Vagina (tissue), 2 donors: ENCODE measurements around the gene TMEM237.

Experiments used
- CTCF ChIP-seq, 3 experiments: fragments of 450-650 bp in 2 of 3; fragments of 200-600 bp in 1 of 3; sonication (generic) in 1 of 3; IDR thresholded peaks; one replicate each; pipeline ENCODE4 v1.5.1; 2017 to 2019; ENCODE audit warnings: antibody characterized with exemption in 3 of 3, mild to moderate bottlenecking in 2 of 3, moderate library complexity in 2 of 3
- POLR2A ChIP-seq, 2 donors: fragments of 450-650 bp; IDR thresholded peaks; one replicate each; pipeline ENCODE4 v1.6.1; 2017; ENCODE audit warnings: antibody characterized with exemption in 2 of 2, mild to moderate bottlenecking in 2 of 2, moderate library complexity in 2 of 2
- POLR2AphosphoS5 ChIP-seq, 2 donors: sonication (generic); formaldehyde crosslinking; IDR thresholded peaks; one replicate each; pipeline ENCODE4 v1.9.0; 2017; ENCODE audit warnings: antibody characterized with exemption in 2 of 2, mild to moderate bottlenecking in 2 of 2, low read depth in 1 of 2; ENCODE audit not compliant: insufficient read depth in 1 of 2

DNA sequence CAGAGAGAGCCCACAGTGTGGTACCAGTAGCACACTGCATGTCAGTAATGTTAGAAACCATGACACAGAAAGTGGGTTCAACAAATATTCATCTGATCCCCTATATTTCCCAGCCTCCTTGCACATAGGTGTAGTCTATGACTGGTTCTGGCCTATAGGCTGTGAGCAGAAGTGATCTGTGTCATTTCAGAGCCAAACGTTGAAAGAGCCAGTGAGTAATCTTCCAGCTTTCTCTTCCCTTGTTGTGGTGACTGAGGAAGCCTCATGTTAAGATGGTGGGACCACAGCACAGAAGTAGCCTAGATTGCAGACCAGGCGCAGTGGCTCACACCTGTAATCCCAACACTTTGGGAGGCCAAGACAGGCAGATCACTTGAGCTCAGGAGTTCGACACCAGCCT, 4.1 kb downstream of the TMEM237 start:
- TF ChIP-seq POLR2A (IDR thresholded peaks at IDR 0.05) (no peak), CTCF (IDR thresholded peaks at IDR 0.05) (no peak), POLR2AphosphoS5 (IDR thresholded peaks at IDR 0.05; ENCODE audit: insufficient read depth in 1 of 2, low read depth in 1 of 2) (no peak)
